ENCODE measurements around the gene NSF. TPM values are rescaled to one million over a fixed set of nuclear protein-coding genes. Genes with fewer than 3 reads are reported as not detected.

Gene NSF
- total RNA-seq, result 39.5 and 51.3 TPM in 2 replicates

DNA sequence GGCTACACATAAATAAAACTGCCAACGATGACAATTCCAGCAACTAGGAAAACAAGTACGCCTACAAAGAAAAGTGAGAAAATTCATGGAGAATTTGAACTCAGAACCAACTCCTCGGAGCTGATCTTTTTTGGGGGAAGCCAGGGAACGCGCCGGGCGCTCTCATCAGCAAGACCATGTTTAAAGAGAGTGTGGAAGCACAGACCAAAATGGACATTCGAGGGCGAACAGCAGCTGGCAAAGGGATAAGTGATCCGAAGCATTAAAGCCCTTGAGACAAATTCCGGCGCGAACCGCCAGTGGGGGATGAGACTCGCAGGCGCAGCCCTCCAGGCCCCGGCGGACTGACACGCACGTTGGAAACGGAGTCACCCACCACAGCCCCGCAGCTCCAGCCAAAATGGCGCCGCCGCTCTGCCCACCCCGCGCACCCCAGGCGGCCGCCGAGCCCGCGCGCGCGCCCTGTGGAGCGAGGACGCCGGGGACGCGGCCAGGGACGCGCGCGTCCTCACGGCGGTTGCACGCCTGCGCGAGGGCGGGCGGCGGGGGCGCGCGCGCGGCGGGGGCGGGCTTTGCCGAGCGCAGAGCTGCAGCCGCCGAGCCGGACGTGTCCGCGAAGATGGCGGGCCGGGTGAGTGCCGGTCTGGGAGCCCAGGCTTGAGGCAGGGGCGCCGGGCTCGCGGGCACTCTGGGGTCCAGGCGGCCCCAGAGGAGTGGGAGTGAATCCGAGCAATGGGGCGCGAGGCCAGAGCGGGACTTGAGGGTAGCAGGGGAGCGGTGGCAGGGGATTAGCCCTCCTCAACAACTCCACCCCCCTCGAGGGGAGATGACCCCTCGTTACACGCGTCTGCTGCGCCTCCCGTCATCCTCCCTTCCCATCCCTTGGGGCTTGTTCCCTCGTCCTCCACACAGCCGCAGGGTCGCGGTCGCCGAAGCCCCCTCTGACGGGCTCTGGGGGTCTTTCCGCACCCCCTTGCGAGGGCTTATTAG, at the start of gene NSF:
Gene NSF (plus strand): TSS at position 513 of the 990 bp plus-strand sequence. CDS start 107 bp downstream, at position 620.

DNA sequence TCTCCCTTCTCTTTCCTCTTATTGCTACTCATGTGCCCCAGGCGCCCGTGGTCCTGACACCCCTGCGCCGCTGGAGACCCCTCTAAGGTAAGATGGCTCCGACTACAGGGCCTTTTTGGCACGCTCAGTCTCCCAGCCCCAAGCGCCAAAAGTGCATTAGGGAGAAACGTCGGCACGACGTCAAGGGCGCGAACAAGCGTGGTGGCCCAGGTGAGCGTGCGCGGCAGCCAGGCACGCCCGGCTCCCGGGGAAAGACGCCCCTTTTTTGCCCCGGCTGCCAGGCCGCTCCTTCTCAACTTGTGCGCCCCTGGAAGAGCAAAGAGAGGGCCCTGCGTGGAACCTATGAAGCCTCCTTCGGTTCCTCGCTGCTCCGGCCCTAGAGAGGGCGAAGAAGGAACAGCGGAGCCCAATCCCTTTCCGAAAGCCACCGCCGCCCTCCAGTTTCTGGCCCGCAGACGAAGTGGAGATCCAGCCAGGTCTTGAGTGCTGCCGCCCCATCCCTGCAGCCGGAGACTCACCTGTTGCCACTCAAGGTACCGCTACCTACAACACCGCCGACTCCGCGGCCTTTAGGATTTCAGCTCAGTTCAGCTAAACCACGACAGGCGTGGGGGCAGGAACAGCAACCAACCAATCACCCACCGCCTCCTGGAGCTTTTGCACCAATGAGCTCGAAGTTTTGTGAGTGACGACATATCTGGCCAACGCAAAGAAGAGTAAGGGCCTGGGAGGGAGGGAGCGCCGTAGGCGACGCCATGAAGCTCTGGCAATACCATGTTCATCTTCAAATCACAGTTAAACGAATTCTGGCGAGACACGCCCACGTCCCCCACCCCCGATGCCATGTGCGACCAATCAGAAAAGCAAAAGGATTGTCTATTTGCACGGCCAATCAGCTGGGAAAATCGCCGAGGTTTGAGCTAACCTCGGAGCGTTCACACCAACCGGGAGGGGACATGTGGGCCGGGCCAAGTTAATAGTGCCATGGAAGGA, 11.1 kb upstream of the NSF start, which contains the start of gene ARL17A:
Gene ARL17A (minus strand): TSS at position 609 of the 993 bp plus-strand sequence. CDS start 3,369 bp downstream, outside the sequence.

Other genes starting within 250 kb of the NSF start
- 6.6 and 30.7 TPM in 2 replicates for gene ARL17B, start 228.9 kb upstream of the NSF start, total RNA-seq
- gene LRRC37A2, start 78.2 kb upstream of the NSF start, total RNA-seq, result 3.7 and 4.1 TPM in 2 replicates
- gene ARL17A, start 11.0 kb upstream of the NSF start, total RNA-seq, result 8.2 and 10.4 TPM in 2 replicates
- 1.2 and 2.3 TPM in 2 replicates for gene WNT3, start 228.0 kb downstream of the NSF start, total RNA-seq

Data from myometrial cell (primary cell).